Endothelial cell of umbilical vein (primary cell): ENCODE results near the gene SLC46A3. TPM values are rescaled to one million over a fixed set of nuclear protein-coding genes. Genes with fewer than 3 reads are reported as not detected.

Experiments
- BruUV-seq: library from RNA; stranded (reverse); fragments of 400-500 nt; replicated peaks from 2 replicates; lab custom pipeline; 2021; lab: Mats Ljungman, UMichigan
- CTCF ChIA-PET: fragments of 300-600, 350-600 bp; sonication (Branson Sonifier 250); formaldehyde crosslinking; loops from one replicate; lab custom pipeline; 2021; ENCODE audit warnings: antibody characterized with exemption, inconsistent platforms; lab: Charles Lee
- POLR2A ChIA-PET: fragments of 300-600, 350-600 bp; sonication (Branson Sonifier 250); formaldehyde crosslinking; loops from one replicate; lab custom pipeline; 2021; ENCODE audit warnings: antibody characterized with exemption, inconsistent platforms; lab: Charles Lee
- DNase-seq: peaks from one replicate; pipeline ENCODE4 v3.0.0-alpha.2; 2011; ENCODE audit warnings: low read depth, low spot score
- FAIRE-seq: peaks from 2 replicates; lab custom pipeline; 2011; peaks lifted over from hg19 to GRCh38; lab: Jason Lieb, UNC
- H2AFZ ChIP-seq: 2 replicates; pipeline ENCODE4 v1.6.0; 2012; ENCODE audit warnings: low read depth, low read length, control low read depth, inconsistent platforms
- H3K27ac ChIP-seq: 2 replicates; pipeline ENCODE4 v1.5.1; 2011; ENCODE audit warnings: low read depth, mild to moderate bottlenecking, control low read depth, low read length, moderate library complexity; ENCODE audit not compliant: insufficient read depth
- H3K27me3 ChIP-seq, 2 experiments: 2 replicates each; pipeline versions ENCODE4 v1.6.0 to v1.6.1; 2011; ENCODE audit warnings: low read length in 2 of 2, mixed read lengths in 1 of 2; ENCODE audit not compliant: control insufficient read depth in 2 of 2, insufficient read depth in 2 of 2
- H3K36me3 ChIP-seq, 2 experiments: 2 replicates in 1 of 2; 3 replicates in 1 of 2; pipeline ENCODE4 v1.5.1; 2011; ENCODE audit warnings: low read length in 2 of 2, mild to moderate bottlenecking in 1 of 2, moderate library complexity in 1 of 2; ENCODE audit not compliant: control insufficient read depth in 2 of 2, insufficient read depth in 2 of 2; ENCODE audit errors: extremely low read depth in 1 of 2
- H3K4me1 ChIP-seq: 3 replicates; pipeline ENCODE4 v1.5.1; 2011; ENCODE audit warnings: mild to moderate bottlenecking, low read length; ENCODE audit not compliant: control insufficient read depth, insufficient read depth; ENCODE audit errors: extremely low read depth
- H3K4me2 ChIP-seq: 2 replicates; pipeline ENCODE4 v1.6.1; 2011; ENCODE audit warnings: low read length, control low read depth, mixed read lengths; ENCODE audit not compliant: insufficient read depth
- H3K4me3 ChIP-seq, 3 experiments: fragments of 200-600 bp in 1 of 3; sonication (generic), shearing (Covaris generic) in 1 of 3; replicated peaks in 1 of 3; 2 replicates each; pipeline ENCODE4 v1.5.1; 2011 to 2016; ENCODE audit warnings: control low read depth in 3 of 3, low read length in 3 of 3, mild to moderate bottlenecking in 2 of 3, inconsistent platforms in 1 of 3, low read depth in 1 of 3, moderate library complexity in 1 of 3; ENCODE audit not compliant: insufficient read depth in 1 of 3
- H3K79me2 ChIP-seq: 2 replicates; pipeline ENCODE4 v1.6.0; 2012; ENCODE audit warnings: low read length, inconsistent platforms; ENCODE audit not compliant: control insufficient read depth, insufficient read depth
- H3K9ac ChIP-seq: replicated peaks from 2 replicates; pipeline ENCODE3; 2011; ENCODE audit warnings: low read length, control low read depth; ENCODE audit not compliant: insufficient read depth; ENCODE audit errors: extremely low read depth
- H3K9me1 ChIP-seq: replicated peaks from 3 replicates; pipeline ENCODE4 v1.6.0; 2011; ENCODE audit warnings: mild to moderate bottlenecking, low read length; ENCODE audit not compliant: control insufficient read depth, insufficient read depth; ENCODE audit errors: extremely low read depth
- H3K9me3 ChIP-seq: replicated peaks from 2 replicates; pipeline ENCODE4 v1.5.1; 2012; ENCODE audit warnings: low read length, inconsistent platforms; ENCODE audit not compliant: control insufficient read depth, insufficient read depth
- H4K20me1 ChIP-seq: replicated peaks from 2 replicates; pipeline ENCODE3; 2011; ENCODE audit warnings: mild to moderate bottlenecking, low read length; ENCODE audit not compliant: control insufficient read depth, insufficient read depth; ENCODE audit errors: extremely low read depth
- EZH2 ChIP-seq: IDR thresholded peaks from 2 replicates; pipeline ENCODE4 v1.6.1; 2012; ENCODE audit warnings: borderline replicate concordance, low read depth, mild to moderate bottlenecking, moderate library complexity, low read length, inconsistent platforms; ENCODE audit not compliant: severe bottlenecking
- FOS ChIP-seq: IDR thresholded peaks from 2 replicates; pipeline ENCODE4 v1.6.1; 2011; ENCODE audit warnings: mild to moderate bottlenecking, low read length, moderate library complexity, borderline replicate concordance; ENCODE audit not compliant: insufficient read depth
- GATA2 ChIP-seq: IDR thresholded peaks from 2 replicates; pipeline ENCODE4 v1.7.0; 2011; ENCODE audit warnings: low read depth, mild to moderate bottlenecking, moderate library complexity, mixed read lengths, low read length; ENCODE audit not compliant: insufficient read length, insufficient read depth
- JUN ChIP-seq: IDR thresholded peaks from 2 replicates; pipeline ENCODE4 v1.6.1; 2011; ENCODE audit warnings: borderline replicate concordance, low read depth; ENCODE audit not compliant: insufficient read length, insufficient read depth
- MAX ChIP-seq: IDR thresholded peaks from 2 replicates; pipeline ENCODE4 v1.6.1; 2011; ENCODE audit not compliant: insufficient read depth, insufficient read length
- MYC ChIP-seq: IDR thresholded peaks from one replicate; pipeline ENCODE4 v1.6.1; 2011; ENCODE audit warnings: mild to moderate bottlenecking, low read depth, low read length
- POLR2A ChIP-seq: IDR thresholded peaks from 2 replicates; pipeline ENCODE4 v1.6.1; 2012; ENCODE audit warnings: low read depth, mild to moderate bottlenecking, control low read depth, low read length
- POLR2AphosphoS5 ChIP-seq: IDR thresholded peaks from 2 replicates; pipeline ENCODE4 v1.6.1; 2012; ENCODE audit warnings: low read depth, mild to moderate bottlenecking, control low read depth, low read length, moderate library complexity; ENCODE audit not compliant: insufficient read depth
- dilution Hi-C: fragments of 300-500 bp; cut with MboI; formaldehyde crosslinking; loops from one replicate; pipeline ENCODE4 v1.15.0; 2019; ENCODE audit warnings: low sequenced_read_pairs; ENCODE audit not compliant: extremely low pct_ligation_motif_present
- intact Hi-C: fragments of 100-400 bp; cut with micrococcal nuclease; formaldehyde crosslinking; loops from one replicate; pipeline ENCODE4 v1.10.0; 2022
- polyA plus RNA-seq, 4 experiments: library from polyadenylated mRNA; depleted of rRNA in 3 of 4; stranded (reverse) in 3 of 4; unstranded in 1 of 4; fragments of >200 nt; gene quantifications; 2 replicates each; pipeline versions ENCODE4 v1.2.1 to v1.2.3, GENCODE V29; 2011 to 2012; ENCODE audit warnings: missing spikeins in 1 of 4
- total RNA-seq: library from RNA; stranded (reverse); gene quantifications from 2 replicates; pipeline ENCODE4 v1.2.3, GENCODE V29; 2021

SLC46A3 gene
- total and polyA plus RNA-seq, 2 donors (not counting 3 experiments of a cell fraction or from before 2014, with no cell fraction given), result 2.0 to 2.1 TPM

DNA sequence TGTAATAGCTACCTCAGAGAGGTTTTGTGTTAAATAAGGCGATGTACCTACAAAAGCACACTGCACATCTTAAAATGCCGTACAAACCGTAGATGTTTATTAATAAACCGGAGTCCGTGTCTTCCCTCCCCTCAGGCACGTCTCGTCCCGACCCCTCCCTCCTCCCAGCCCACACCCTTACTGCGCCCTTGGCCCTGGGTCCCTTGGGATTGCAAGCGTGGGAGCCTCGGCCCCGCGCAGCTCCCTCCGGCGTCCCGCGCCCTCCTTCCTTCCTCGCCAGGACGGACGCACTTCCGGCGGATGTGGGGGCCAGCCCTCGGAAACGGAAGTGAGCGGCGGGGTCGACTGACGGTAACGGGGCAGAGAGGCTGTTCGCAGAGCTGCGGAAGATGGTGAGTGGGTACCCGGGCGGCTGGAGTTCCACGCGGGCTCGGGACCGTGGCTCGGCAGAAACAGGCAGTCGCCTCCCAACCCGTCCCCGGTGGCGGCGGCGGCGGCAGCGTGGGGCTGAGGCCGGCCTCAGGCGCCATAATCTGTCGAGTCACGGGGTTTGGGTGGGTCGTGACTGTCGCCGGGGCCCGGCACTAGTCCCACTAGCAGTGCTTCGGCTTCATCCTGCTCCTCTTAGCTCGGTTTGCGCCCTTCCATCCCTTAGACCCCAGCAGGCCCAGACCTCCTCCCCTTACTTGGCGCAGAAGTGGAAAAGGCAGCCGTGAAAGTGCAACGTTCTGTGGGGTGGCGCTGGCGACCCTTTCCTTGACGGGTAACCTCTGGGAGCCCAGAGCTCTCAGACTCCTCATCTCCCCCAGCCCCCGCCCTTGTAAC lies 59.8 kb downstream of the SLC46A3 start, which contains the start of gene POMP:
TSS of gene POMP (plus strand) at position 335 of the 825 bp plus-strand sequence. CDS start at position 390, 55 bp downstream.
- FAIRE-seq, result peak; percentile 83
- H3K36me3 ChIP-seq, result peaks cover 0 to 6% of the 10 kb centered on the region in 2 experiments
- H3K4me3 ChIP-seq, result peak within 1 kb of the TSS; percentile 90 to 96 (median 96)
- peaks cover 20% of the 10 kb centered on the region for H3K4me1 ChIP-seq
- ChIA-PET CTCF (interaction anchor here (0.7 to 2.6 kb wide), 11 partner anchors 18 to 600 kb away, joined by 3 to 16 read pairs (median 4); no protein-coding TSS in a partner anchor), POLR2A (interaction anchor here (0.6 kb wide), 1 partner anchor 18 kb away, joined by 3 read pairs; no protein-coding TSS in a partner anchor)
- TF ChIP-seq FOS (peak; percentile 28), EZH2 (no peak), POLR2AphosphoS5 (peak; percentile 98), POLR2A (peak; percentile 43), JUN (no peak), MAX (peak; percentile 55), MYC (no peak), GATA2 (no peak)
- H3K27ac ChIP-seq, result peak within 1 kb of the TSS; percentile 99
- peak within 1 kb of the TSS; percentile 96 for H3K9ac ChIP-seq
- H2AFZ ChIP-seq, result peak within 1 kb of the TSS; percentile 9
- H3K27me3 ChIP-seq, result no peaks in the 10 kb centered on the region
- H3K79me2 ChIP-seq, result peaks cover 44% of the 10 kb centered on the region
- no peaks in the 10 kb centered on the region for H4K20me1 ChIP-seq
- no TSS peak for BruUV-seq
- intact Hi-C loops (loop anchor here (1.0 to 5.0 kb wide), 9 partner anchors 18 to 522 kb away; partner anchors contain the start of gene FLT1), dilution Hi-C loops (no loop called here)
- peak; percentile 91 for DNase-seq
- no peaks in the 10 kb centered on the region for H3K9me3 ChIP-seq
- H3K9me1 ChIP-seq, result no peaks in the 10 kb centered on the region
- H3K4me2 ChIP-seq, result peak within 1 kb of the TSS; percentile 99
